Fibroblast of mammary gland (primary cell): Measurements from ENCODE around the gene SBF2.
"Not testable (repeated sequence)": the region's sequence is repeated elsewhere in the genome, so short reads cannot be mapped to it uniquely, and the experiment has no call there.

Experiments used
- DNase-seq: peaks from one replicate; pipeline ENCODE4 v3.0.0-alpha.2; 2010; ENCODE audit warnings: low read depth
- H3K4me3 ChIP-seq: 2 replicates; pipeline ENCODE4 v1.5.1; 2011; ENCODE audit warnings: low read depth, mild to moderate bottlenecking, low read length, moderate library complexity; ENCODE audit not compliant: control insufficient read depth
- TF ChIP-seq, protein P1 (sequence below): conservative IDR thresholded peaks from 2 replicates; pipeline ENCODE4 v1.5.1; 2011; ENCODE audit warnings: low read depth, low read length, inconsistent platforms; ENCODE audit not compliant: control insufficient read depth, insufficient read depth

Gene SBF2

GRCh38 chr11:10048350-10048749, 245.7 kb downstream of the SBF2 start:
- TF ChIP-seq, protein P1, sequence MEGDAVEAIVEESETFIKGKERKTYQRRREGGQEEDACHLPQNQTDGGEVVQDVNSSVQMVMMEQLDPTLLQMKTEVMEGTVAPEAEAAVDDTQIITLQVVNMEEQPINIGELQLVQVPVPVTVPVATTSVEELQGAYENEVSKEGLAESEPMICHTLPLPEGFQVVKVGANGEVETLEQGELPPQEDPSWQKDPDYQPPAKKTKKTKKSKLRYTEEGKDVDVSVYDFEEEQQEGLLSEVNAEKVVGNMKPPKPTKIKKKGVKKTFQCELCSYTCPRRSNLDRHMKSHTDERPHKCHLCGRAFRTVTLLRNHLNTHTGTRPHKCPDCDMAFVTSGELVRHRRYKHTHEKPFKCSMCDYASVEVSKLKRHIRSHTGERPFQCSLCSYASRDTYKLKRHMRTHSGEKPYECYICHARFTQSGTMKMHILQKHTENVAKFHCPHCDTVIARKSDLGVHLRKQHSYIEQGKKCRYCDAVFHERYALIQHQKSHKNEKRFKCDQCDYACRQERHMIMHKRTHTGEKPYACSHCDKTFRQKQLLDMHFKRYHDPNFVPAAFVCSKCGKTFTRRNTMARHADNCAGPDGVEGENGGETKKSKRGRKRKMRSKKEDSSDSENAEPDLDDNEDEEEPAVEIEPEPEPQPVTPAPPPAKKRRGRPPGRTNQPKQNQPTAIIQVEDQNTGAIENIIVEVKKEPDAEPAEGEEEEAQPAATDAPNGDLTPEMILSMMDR = no peak
- H3K4me3 ChIP-seq = no peak overlapping the region
- DNase-seq = no peak

DNA sequence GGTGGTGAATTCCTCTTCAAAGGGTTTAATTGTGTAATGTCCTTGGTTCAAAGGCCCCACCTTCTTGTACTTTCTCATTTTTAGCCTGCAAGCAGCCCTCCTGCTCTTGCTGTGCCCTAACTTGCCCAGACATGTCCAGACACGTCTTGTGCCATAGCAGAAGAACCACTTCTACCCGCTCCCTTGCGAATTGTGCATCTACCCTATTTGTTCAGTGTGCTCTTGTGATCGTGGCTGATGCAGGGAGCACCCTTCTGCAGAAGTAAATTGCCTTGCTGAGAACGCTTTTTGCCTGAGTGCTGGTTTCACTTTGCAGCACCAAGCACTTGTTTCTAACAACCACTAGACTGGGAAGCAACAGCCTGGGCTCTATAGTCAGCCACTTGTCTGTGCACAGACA, 249.4 kb downstream of the SBF2 start:
- TF ChIP-seq, protein P1 = no peak
- DNase-seq = peak; percentile 30
- no peak overlapping the region for H3K4me3 ChIP-seq

GRCh38 chr11:10042699-10043098, 251.3 kb downstream of the SBF2 start:
- H3K4me3 ChIP-seq = no peak overlapping the region
- DNase-seq = peak; percentile 33
- TF ChIP-seq, protein P1 = no peak

- no peak overlapping the region for H3K4me3 ChIP-seq
- DNase-seq = no peak
- TF ChIP-seq, protein P1 = no peak
Observed at GRCh38 chr11:10041748-10042446, 252.1 kb downstream of the SBF2 start.

DNA sequence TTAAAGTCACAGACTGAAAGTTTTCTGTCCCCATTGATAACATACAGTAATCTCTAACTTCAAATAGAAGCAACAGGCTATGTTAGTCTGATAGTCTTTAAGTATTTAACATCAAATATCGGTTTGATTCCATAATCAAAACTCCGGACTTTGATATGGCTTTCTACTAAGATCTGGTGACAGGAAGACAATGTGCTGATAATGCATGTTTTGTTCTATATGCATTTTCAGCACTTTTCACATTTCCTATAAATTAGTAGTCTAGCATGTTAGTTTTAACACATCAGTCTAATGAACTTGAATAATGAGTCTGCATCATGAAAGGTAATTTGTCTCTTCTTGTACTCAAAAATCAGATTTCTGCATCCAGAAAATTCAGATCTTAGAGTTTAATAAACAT, 252.7 kb downstream of the SBF2 start:
- no peak overlapping the region for H3K4me3 ChIP-seq
- TF ChIP-seq, protein P1 = no peak
- DNase-seq = no peak

- TF ChIP-seq, protein P1 = no peak
- DNase-seq = peak; percentile 37
- no peak overlapping the region for H3K4me3 ChIP-seq
Observed at GRCh38 chr11:10038521-10039302, 255.3 kb downstream of the SBF2 start.

- H3K4me3 ChIP-seq, DNase-seq: not testable (repeated sequence)
Observed at GRCh38 chr11:10035932-10036331, 258.1 kb downstream of the SBF2 start.
